Neural progenitor cell (in vitro differentiated cells): ENCODE measurements around the gene ZNF2. TPM values are rescaled to one million over a fixed set of nuclear protein-coding genes. Genes with fewer than 3 reads are reported as not detected.

Experiments used
- DNase-seq: peaks from one replicate; pipeline ENCODE4 v3.0.0-alpha.2; 2016; ENCODE audit warnings: low spot score
- H2AFZ ChIP-seq: fragments of 200-600 bp; sonication (generic); replicated peaks from 2 replicates; pipeline ENCODE4 v1.6.1; 2016; ENCODE audit warnings: antibody characterized with exemption
- H3F3A ChIP-seq: fragments of 200-600 bp; sonication (generic); 2 replicates; pipeline ENCODE4 v1.6.1; 2016; ENCODE audit warnings: antibody characterized with exemption, low read depth
- H3K27ac ChIP-seq: fragments of 200-600 bp; sonication (generic); 2 replicates; pipeline ENCODE4 v1.5.1; 2016; ENCODE audit warnings: mild to moderate bottlenecking
- H3K27me3 ChIP-seq: fragments of 200-600 bp; sonication (generic); 2 replicates; pipeline ENCODE4 v1.6.1; 2016; ENCODE audit warnings: mild to moderate bottlenecking, moderate library complexity
- H3K36me3 ChIP-seq: fragments of 200-600 bp; sonication (generic); 2 replicates; pipeline ENCODE4 v1.5.1; 2016
- H3K4me1 ChIP-seq: fragments of 200-600 bp; sonication (generic); 2 replicates; pipeline ENCODE4 v1.6.1; 2016; ENCODE audit warnings: mixed run types
- H3K4me2 ChIP-seq: fragments of 200-600 bp; sonication (generic); 2 replicates; pipeline ENCODE4 v1.6.1; 2016
- H3K4me3 ChIP-seq: fragments of 200-600 bp; sonication (generic); 2 replicates; pipeline ENCODE4 v1.5.1; 2016
- H3K79me2 ChIP-seq: fragments of 200-600 bp; sonication (generic); 2 replicates; pipeline ENCODE4 v1.6.1; 2016; ENCODE audit warnings: low read depth
- H3K9ac ChIP-seq: fragments of 200-600 bp; sonication (generic); 2 replicates; pipeline ENCODE4 v1.6.1; 2016
- H3K9me3 ChIP-seq: fragments of 200-600 bp; sonication (generic); 2 replicates; pipeline ENCODE4 v1.5.1; 2016; ENCODE audit warnings: low read depth
- H4K20me1 ChIP-seq: fragments of 200-600 bp; sonication (generic); 2 replicates; pipeline ENCODE4 v1.6.1; 2016; ENCODE audit warnings: low read depth
- H3K27ac Mint-ChIP-seq: 3 replicates; pipeline ENCODE4 v1.8.0; 2021; ENCODE audit warnings: mixed read lengths
- H3K27me3 Mint-ChIP-seq: 2 replicates; pipeline ENCODE4 v1.8.0; 2022; ENCODE audit warnings: low read depth, mild to moderate bottlenecking, inconsistent platforms, moderate library complexity, mixed read lengths; ENCODE audit not compliant: insufficient read depth
- H3K36me3 Mint-ChIP-seq: 3 replicates; pipeline ENCODE4 v1.8.0; 2021; ENCODE audit warnings: mixed read lengths
- H3K4me1 Mint-ChIP-seq: 3 replicates; pipeline ENCODE4 v1.8.0; 2021; ENCODE audit warnings: mixed read lengths
- H3K4me3 Mint-ChIP-seq: 3 replicates; pipeline ENCODE4 v1.8.0; 2021; ENCODE audit warnings: mild to moderate bottlenecking, moderate library complexity, mixed read lengths
- H3K9me3 Mint-ChIP-seq: 3 replicates; pipeline ENCODE4 v1.8.0; 2020; ENCODE audit warnings: mixed read lengths
- EZH2 ChIP-seq: fragments of 200-600 bp; sonication (generic); IDR thresholded peaks from 2 replicates; pipeline ENCODE4 v1.6.1; 2017; ENCODE audit warnings: antibody characterized with exemption, mild to moderate bottlenecking, moderate library complexity
- EZH2phosphoT487 ChIP-seq: fragments of 200-600 bp; sonication (generic); IDR thresholded peaks from 2 replicates; pipeline ENCODE4 v1.6.1; 2017; ENCODE audit warnings: antibody characterized with exemption
- total RNA-seq: library from RNA; depleted of rRNA; stranded (reverse); fragments of >200 nt; gene quantifications from 2 replicates; pipeline ENCODE4 v1.2.3, GENCODE V29; 2015; ENCODE audit warnings: low replicate concordance
- TF ChIP-seq, protein P1 (sequence below): fragments of 200-600 bp; sonication (generic); IDR thresholded peaks from 2 replicates; pipeline ENCODE4 v1.5.1; 2017; ENCODE audit warnings: antibody characterized with exemption, mild to moderate bottlenecking

The ZNF2 gene
- total RNA-seq, 1 donor from 2014 or later, result 5.1 TPM

- Histone ChIP-seq H3K4me1 (peaks cover 7% of the 10 kb centered on the region), H3F3A (peaks cover 9% of the 10 kb centered on the region), H3K9ac (no peak within 1 kb of the TSS), H3K4me2 (peak within 1 kb of the TSS; percentile 94), H3K4me3 (peak within 1 kb of the TSS; percentile 71), H3K9me3 (no peaks in the 10 kb centered on the region), H3K36me3 (peaks cover 11% of the 10 kb centered on the region), H3K27me3 (peaks cover 16% of the 10 kb centered on the region), H3K79me2 (peaks cover 15% of the 10 kb centered on the region), H2AFZ (peak within 1 kb of the TSS; percentile 98), H4K20me1 (no peaks in the 10 kb centered on the region), H3K27ac (no peak within 1 kb of the TSS)
- Mint-ChIP-seq H3K4me1 (peaks cover 16% of the 10 kb centered on the region), H3K9me3 (peaks cover 22% of the 10 kb centered on the region), H3K27me3 (peaks cover 9% of the 10 kb centered on the region), H3K36me3 (peaks cover 25% of the 10 kb centered on the region), H3K4me3 (peak within 1 kb of the TSS; percentile 93), H3K27ac (no peak within 1 kb of the TSS)
- peak; percentile 92 for DNase-seq
- TF ChIP-seq EZH2phosphoT487 (no peak), EZH2 (no peak)
- TF ChIP-seq, protein P1, sequence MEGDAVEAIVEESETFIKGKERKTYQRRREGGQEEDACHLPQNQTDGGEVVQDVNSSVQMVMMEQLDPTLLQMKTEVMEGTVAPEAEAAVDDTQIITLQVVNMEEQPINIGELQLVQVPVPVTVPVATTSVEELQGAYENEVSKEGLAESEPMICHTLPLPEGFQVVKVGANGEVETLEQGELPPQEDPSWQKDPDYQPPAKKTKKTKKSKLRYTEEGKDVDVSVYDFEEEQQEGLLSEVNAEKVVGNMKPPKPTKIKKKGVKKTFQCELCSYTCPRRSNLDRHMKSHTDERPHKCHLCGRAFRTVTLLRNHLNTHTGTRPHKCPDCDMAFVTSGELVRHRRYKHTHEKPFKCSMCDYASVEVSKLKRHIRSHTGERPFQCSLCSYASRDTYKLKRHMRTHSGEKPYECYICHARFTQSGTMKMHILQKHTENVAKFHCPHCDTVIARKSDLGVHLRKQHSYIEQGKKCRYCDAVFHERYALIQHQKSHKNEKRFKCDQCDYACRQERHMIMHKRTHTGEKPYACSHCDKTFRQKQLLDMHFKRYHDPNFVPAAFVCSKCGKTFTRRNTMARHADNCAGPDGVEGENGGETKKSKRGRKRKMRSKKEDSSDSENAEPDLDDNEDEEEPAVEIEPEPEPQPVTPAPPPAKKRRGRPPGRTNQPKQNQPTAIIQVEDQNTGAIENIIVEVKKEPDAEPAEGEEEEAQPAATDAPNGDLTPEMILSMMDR, result no peak
These were observed 5.7 kb upstream of the ZNF2 start, which contains the start of gene ZNF514 for GRCh38 chr2:95159690-95160449. TSS of gene ZNF514 (minus strand) at chr2:95159848. CDS start at chr2:95153253, 6,595 bp downstream.

- peak overlapping the region; percentile 97 for H3K4me2 ChIP-seq
- peak overlapping the region; percentile 86 for H3K27ac Mint-ChIP-seq
- H3K36me3 ChIP-seq, result no peaks in the 10 kb centered on the region
- H3K27ac ChIP-seq, result peak overlapping the region; percentile 64
- H2AFZ ChIP-seq, result peak overlapping the region; percentile 99
- H3K4me1 ChIP-seq, result peaks cover 13% of the 10 kb centered on the region
- H3K4me3 ChIP-seq, result peak overlapping the region; percentile 85
- peaks cover 3% of the 10 kb centered on the region for H3K9me3 Mint-ChIP-seq
- H3K9ac ChIP-seq, result peak overlapping the region; percentile 82
- peaks cover 29% of the 10 kb centered on the region for H3K79me2 ChIP-seq
- H3K27me3 ChIP-seq, result peaks cover 5% of the 10 kb centered on the region
- H4K20me1 ChIP-seq, result no peaks in the 10 kb centered on the region
- no peaks in the 10 kb centered on the region for H3K9me3 ChIP-seq
- TF ChIP-seq EZH2 (no peak), EZH2phosphoT487 (no peak)
- TF ChIP-seq, protein P1, result no peak
- DNase-seq, result no peak
- H3K4me1 Mint-ChIP-seq, result peaks cover 29% of the 10 kb centered on the region
- peaks cover 7% of the 10 kb centered on the region for H3K27me3 Mint-ChIP-seq
- peaks cover 6% of the 10 kb centered on the region for H3F3A ChIP-seq
- H3K4me3 Mint-ChIP-seq, result peak overlapping the region; percentile 99
- peaks cover 8% of the 10 kb centered on the region for H3K36me3 Mint-ChIP-seq
These were observed 609 bp upstream of the ZNF2 start for GRCh38 chr2:95165030-95165370.

DNA sequence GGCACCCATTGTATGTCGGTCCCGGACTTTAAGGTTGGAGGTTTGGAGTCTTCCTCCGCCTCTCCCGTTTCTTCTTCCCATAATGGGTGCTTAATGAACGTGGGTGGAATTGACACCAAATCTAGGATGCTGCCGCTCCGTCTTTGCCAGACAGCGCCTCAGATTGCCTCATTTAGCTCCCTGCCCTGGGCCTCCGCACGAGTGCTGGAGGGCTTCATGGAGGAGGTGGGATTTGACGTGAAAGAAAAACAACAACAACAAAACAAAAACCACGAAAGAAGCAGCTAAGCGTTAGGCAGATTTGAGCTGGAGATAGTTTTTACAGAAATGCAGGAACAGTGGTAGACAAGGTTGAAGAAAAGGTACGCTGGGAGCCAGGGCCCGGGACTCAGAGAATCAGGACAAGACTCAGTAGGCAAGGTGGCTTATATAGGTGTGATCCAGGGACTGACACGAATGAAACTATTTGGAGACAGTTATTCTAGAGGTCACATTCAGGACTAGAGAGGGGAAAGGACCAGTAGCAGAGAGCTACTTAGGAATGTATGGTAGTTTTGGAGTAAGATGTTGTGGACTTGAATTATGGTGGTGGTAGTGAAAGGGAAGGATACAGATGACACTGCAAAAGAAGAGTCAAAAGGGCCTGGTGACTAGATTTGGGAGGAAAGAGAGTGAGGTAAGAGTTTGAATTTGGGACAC is 605 bp downstream of the ZNF2 start:
- DNase-seq, result peak; percentile 39
- H3K36me3 Mint-ChIP-seq, result peaks cover 8% of the 10 kb centered on the region

More for the DNA sequence above, 605 bp downstream of the ZNF2 start:
- Histone ChIP-seq H3K79me2 (peaks cover 29% of the 10 kb centered on the region), H2AFZ (peak overlapping the region; percentile 85), H3K9ac (peak overlapping the region; percentile 50), H3K4me3 (peak overlapping the region; percentile 85), H3K27me3 (no peaks in the 10 kb centered on the region), H3K27ac (no peak overlapping the region), H3K9me3 (no peaks in the 10 kb centered on the region), H3K4me1 (peaks cover 13% of the 10 kb centered on the region), H3F3A (no peaks in the 10 kb centered on the region), H3K4me2 (peak overlapping the region; percentile 98), H3K36me3 (no peaks in the 10 kb centered on the region), H4K20me1 (no peaks in the 10 kb centered on the region)
- TF ChIP-seq, protein P1, result no peak
- TF ChIP-seq EZH2 (no peak), EZH2phosphoT487 (no peak)
- Mint-ChIP-seq H3K4me3 (peak overlapping the region; percentile 99), H3K27me3 (peaks cover 7% of the 10 kb centered on the region), H3K9me3 (no peaks in the 10 kb centered on the region), H3K27ac (peak overlapping the region; percentile 19), H3K4me1 (peaks cover 25% of the 10 kb centered on the region)
